PC-3 (cell line): ENCODE data around the gene PIN1. TPM values are rescaled to one million over a fixed set of nuclear protein-coding genes. Genes with fewer than 3 reads are reported as not detected.

Experiments
- ATAC-seq: fragments of 200-7000 bp; cut with Tn5 transposase; 2 replicates; pipeline ENCODE4 v1.9.1; 2020; ENCODE audit warnings: mild to moderate bottlenecking, moderate library complexity
- BruUV-seq: library from RNA; stranded (reverse); fragments of 400-500 nt; replicated peaks from 2 replicates; lab custom pipeline; 2021; lab: Mats Ljungman, UMichigan
- CTCF ChIA-PET: fragments of 300-600 bp; sonication (Branson Sonifier 250); formaldehyde crosslinking; loops from one replicate; lab custom pipeline; 2022; ENCODE audit warnings: antibody characterized with exemption; lab: Charles Lee
- POLR2A ChIA-PET: fragments of 300-600 bp; sonication (Branson Sonifier 250); formaldehyde crosslinking; loops from one replicate; lab custom pipeline; 2022; ENCODE audit warnings: antibody characterized with exemption; ENCODE audit not compliant: unreplicated experiment; lab: Charles Lee
- DNase-seq: peaks from one replicate; pipeline ENCODE4 v3.0.0-alpha.2; 2015
- H2AFZ ChIP-seq: fragments of 300-600 bp; sonication (generic); 2 replicates; pipeline ENCODE4 v1.6.0; 2016; ENCODE audit warnings: antibody characterized with exemption, low read length
- H3F3A ChIP-seq: fragments of 300-600 bp; sonication (generic); one replicate; pipeline ENCODE4 v1.6.0; 2017; ENCODE audit warnings: antibody characterized with exemption, low read length, control low read depth, mild to moderate bottlenecking; ENCODE audit not compliant: unreplicated experiment
- H3K27ac ChIP-seq: fragments of 300-600 bp; sonication (generic); 2 replicates; pipeline ENCODE4 v1.5.1; 2016; ENCODE audit warnings: mild to moderate bottlenecking, low read length
- H3K27me3 ChIP-seq: fragments of 300-600 bp; sonication (generic); 2 replicates; pipeline ENCODE4 v1.6.1; 2016; ENCODE audit warnings: low read length, mixed read lengths
- H3K36me3 ChIP-seq: fragments of 300-600 bp; sonication (generic); 2 replicates; pipeline ENCODE4 v1.6.1; 2016; ENCODE audit warnings: low read depth, mixed run types, low read length, mixed read lengths
- H3K4me1 ChIP-seq: fragments of 300-600 bp; sonication (generic); 2 replicates; pipeline ENCODE4 v1.5.1; 2016; ENCODE audit warnings: low read length; ENCODE audit not compliant: insufficient read depth
- H3K4me2 ChIP-seq: fragments of 300-600 bp; sonication (generic); 2 replicates; pipeline ENCODE4 v1.6.0; 2016; ENCODE audit warnings: low read length
- H3K4me3 ChIP-seq: fragments of 300-600 bp; sonication (generic); 2 replicates; pipeline ENCODE4 v1.5.1; 2016; ENCODE audit warnings: mild to moderate bottlenecking, low read length, mixed read lengths
- H3K79me2 ChIP-seq: fragments of 300-600 bp; sonication (generic); 2 replicates; pipeline ENCODE4 v1.6.1; 2017; ENCODE audit warnings: low read length, mixed read lengths
- H3K9ac ChIP-seq: fragments of 300-600 bp; sonication (generic); 2 replicates; pipeline ENCODE4 v1.6.0; 2016; ENCODE audit warnings: mild to moderate bottlenecking, low read length
- H3K9me2 ChIP-seq: fragments of 300-600 bp; sonication (generic); replicated peaks from 2 replicates; pipeline ENCODE4 v1.6.1; 2016; ENCODE audit warnings: mixed run types, low read length, mixed read lengths
- H3K9me3 ChIP-seq: fragments of 300-600 bp; sonication (generic); 2 replicates; pipeline ENCODE4 v1.6.1; 2016; ENCODE audit warnings: low read length, mixed read lengths
- H4K20me1 ChIP-seq: fragments of 300-600 bp; sonication (generic); 2 replicates; pipeline ENCODE4 v1.6.1; 2016; ENCODE audit warnings: low read length, mixed read lengths
- EZH2 ChIP-seq: fragments of 300-600 bp; sonication (generic); IDR thresholded peaks from one replicate; pipeline ENCODE4 v1.6.1; 2017; ENCODE audit warnings: antibody characterized with exemption, mild to moderate bottlenecking, low read length; ENCODE audit not compliant: unreplicated experiment
- EZH2phosphoT487 ChIP-seq: fragments of 300-600 bp; sonication (generic); IDR thresholded peaks from 2 replicates; pipeline ENCODE4 v1.6.1; 2018; ENCODE audit warnings: mild to moderate bottlenecking, antibody characterized with exemption, low read length, borderline replicate concordance
- intact Hi-C: fragments of 100-400 bp; cut with micrococcal nuclease; formaldehyde crosslinking; loops from 2 replicates; pipeline ENCODE4 v1.9.0; 2023
- total RNA-seq: library from RNA; depleted of rRNA; stranded (reverse); fragments of >200 nt; gene quantifications from 2 replicates; pipeline ENCODE4 v1.2.3, GENCODE V29; 2014
- TF ChIP-seq, protein P1 (sequence below): fragments of 300-600 bp; sonication (generic); conservative IDR thresholded peaks from 2 replicates; pipeline ENCODE4 v1.5.1; 2017; ENCODE audit warnings: antibody characterized with exemption, low read depth, mild to moderate bottlenecking, low read length

Gene PIN1
- total RNA-seq, 1 experiment from 2014 or later, result 314 TPM

DNA sequence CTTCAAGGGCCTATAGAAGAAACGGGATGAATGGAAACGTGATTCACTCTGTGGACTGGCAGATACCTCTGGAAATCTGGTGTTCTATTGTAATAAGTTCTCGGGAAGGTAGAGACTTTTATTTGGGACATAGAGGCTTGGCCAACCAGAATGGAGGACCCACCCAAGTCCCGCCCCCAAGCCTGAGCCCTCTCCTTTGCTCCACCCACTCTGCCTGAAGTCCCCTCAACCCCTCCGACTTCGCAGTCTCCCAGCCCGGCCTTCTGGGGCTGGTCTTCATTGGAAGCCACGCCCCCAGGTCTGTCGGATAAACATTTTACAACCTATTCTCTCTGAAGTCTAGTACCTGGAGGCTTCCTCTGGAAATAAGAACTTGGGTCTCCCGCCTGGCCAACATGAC is 33.1 kb upstream of the PIN1 start:
- ATAC-seq, result no peak
- DNase-seq, result no peak
- H3K79me2 ChIP-seq, result no peaks in the 10 kb centered on the region
- H3K4me3 ChIP-seq, result no peak overlapping the region
- ChIA-PET POLR2A (interaction anchor here (0.6 kb wide), 1 partner anchor 40 kb away, joined by 10 read pairs; no protein-coding TSS in a partner anchor), CTCF (no interaction called here)
- H3K9me3 ChIP-seq, result no peaks in the 10 kb centered on the region
- no peaks in the 10 kb centered on the region for H3K9me2 ChIP-seq
- intact Hi-C loops, result no loop called here
- no peaks in the 10 kb centered on the region for H4K20me1 ChIP-seq
- BruUV-seq, result no TSS peak
- no peak overlapping the region for H3K9ac ChIP-seq
- no peak overlapping the region for H3K4me2 ChIP-seq
- no peak for TF ChIP-seq EZH2
- TF ChIP-seq EZH2phosphoT487, result no peak
- TF ChIP-seq, protein P1, sequence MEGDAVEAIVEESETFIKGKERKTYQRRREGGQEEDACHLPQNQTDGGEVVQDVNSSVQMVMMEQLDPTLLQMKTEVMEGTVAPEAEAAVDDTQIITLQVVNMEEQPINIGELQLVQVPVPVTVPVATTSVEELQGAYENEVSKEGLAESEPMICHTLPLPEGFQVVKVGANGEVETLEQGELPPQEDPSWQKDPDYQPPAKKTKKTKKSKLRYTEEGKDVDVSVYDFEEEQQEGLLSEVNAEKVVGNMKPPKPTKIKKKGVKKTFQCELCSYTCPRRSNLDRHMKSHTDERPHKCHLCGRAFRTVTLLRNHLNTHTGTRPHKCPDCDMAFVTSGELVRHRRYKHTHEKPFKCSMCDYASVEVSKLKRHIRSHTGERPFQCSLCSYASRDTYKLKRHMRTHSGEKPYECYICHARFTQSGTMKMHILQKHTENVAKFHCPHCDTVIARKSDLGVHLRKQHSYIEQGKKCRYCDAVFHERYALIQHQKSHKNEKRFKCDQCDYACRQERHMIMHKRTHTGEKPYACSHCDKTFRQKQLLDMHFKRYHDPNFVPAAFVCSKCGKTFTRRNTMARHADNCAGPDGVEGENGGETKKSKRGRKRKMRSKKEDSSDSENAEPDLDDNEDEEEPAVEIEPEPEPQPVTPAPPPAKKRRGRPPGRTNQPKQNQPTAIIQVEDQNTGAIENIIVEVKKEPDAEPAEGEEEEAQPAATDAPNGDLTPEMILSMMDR, result no peak
- peaks cover 7% of the 10 kb centered on the region for H3K4me1 ChIP-seq
- peaks cover 4% of the 10 kb centered on the region for H3F3A ChIP-seq
- no peak overlapping the region for H2AFZ ChIP-seq
- no peaks in the 10 kb centered on the region for H3K36me3 ChIP-seq
- no peaks in the 10 kb centered on the region for H3K27me3 ChIP-seq
- H3K27ac ChIP-seq, result no peak overlapping the region

GRCh38 chr19:9806803-9807202 is 28.3 kb upstream of the PIN1 start:
- Histone ChIP-seq H3K9me3 (no peaks in the 10 kb centered on the region), H3K36me3 (peaks cover 18% of the 10 kb centered on the region; the same call in 1 of the 2 replicates), H3K4me2 (no peak overlapping the region), H3K4me1 (no peaks in the 10 kb centered on the region), H4K20me1 (no peaks in the 10 kb centered on the region), H3K9me2 (no peaks in the 10 kb centered on the region), H3K27me3 (no peaks in the 10 kb centered on the region), H3K27ac (no peak overlapping the region), H3K79me2 (no peaks in the 10 kb centered on the region), H3K9ac (no peak overlapping the region), H3F3A (no peaks in the 10 kb centered on the region), H2AFZ (no peak overlapping the region), H3K4me3 (no peak overlapping the region)
- ATAC-seq, result no peak
- no peak for DNase-seq
- no TSS peak for BruUV-seq
- ChIA-PET POLR2A (no interaction called here), CTCF (no interaction called here)
- TF ChIP-seq, protein P1, result no peak
- TF ChIP-seq EZH2, result no peak
- no peak for TF ChIP-seq EZH2phosphoT487
- intact Hi-C loops, result no loop called here

- no TSS peak for BruUV-seq
- Histone ChIP-seq H4K20me1 (no peaks in the 10 kb centered on the region), H3K36me3 (peaks cover 18% of the 10 kb centered on the region; the same call in 1 of the 2 replicates), H3F3A (no peaks in the 10 kb centered on the region), H3K27me3 (no peaks in the 10 kb centered on the region), H3K4me3 (no peak overlapping the region), H3K79me2 (no peaks in the 10 kb centered on the region), H3K4me2 (no peak overlapping the region), H3K4me1 (no peaks in the 10 kb centered on the region), H3K9ac (no peak overlapping the region), H3K9me3 (no peaks in the 10 kb centered on the region), H3K9me2 (no peaks in the 10 kb centered on the region), H3K27ac (no peak overlapping the region), H2AFZ (no peak overlapping the region)
- TF ChIP-seq EZH2phosphoT487, result no peak
- no peak for TF ChIP-seq EZH2
- TF ChIP-seq, protein P1, result no peak
- DNase-seq, result no peak
- ChIA-PET CTCF (no interaction called here), POLR2A (no interaction called here)
- intact Hi-C loops, result no loop called here
- no peak for ATAC-seq
Measured at GRCh38 chr19:9808855-9809824, 26.0 kb upstream of the PIN1 start.
